HG02981 (cell line): ENCODE measurements around the gene PCOLCE2.
"Not testable (repeated sequence)": the region's sequence is repeated elsewhere in the genome, so short reads cannot be mapped to it uniquely, and the experiment has no call there.

Experiments used
- ATAC-seq: cut with Tn5 transposase; IDR thresholded peaks from one replicate; pipeline ENCODE4 v1.9.1; 2021; ENCODE audit warnings: mild to moderate bottlenecking, moderate library complexity; ENCODE audit not compliant: unreplicated experiment

The PCOLCE2 gene

DNA sequence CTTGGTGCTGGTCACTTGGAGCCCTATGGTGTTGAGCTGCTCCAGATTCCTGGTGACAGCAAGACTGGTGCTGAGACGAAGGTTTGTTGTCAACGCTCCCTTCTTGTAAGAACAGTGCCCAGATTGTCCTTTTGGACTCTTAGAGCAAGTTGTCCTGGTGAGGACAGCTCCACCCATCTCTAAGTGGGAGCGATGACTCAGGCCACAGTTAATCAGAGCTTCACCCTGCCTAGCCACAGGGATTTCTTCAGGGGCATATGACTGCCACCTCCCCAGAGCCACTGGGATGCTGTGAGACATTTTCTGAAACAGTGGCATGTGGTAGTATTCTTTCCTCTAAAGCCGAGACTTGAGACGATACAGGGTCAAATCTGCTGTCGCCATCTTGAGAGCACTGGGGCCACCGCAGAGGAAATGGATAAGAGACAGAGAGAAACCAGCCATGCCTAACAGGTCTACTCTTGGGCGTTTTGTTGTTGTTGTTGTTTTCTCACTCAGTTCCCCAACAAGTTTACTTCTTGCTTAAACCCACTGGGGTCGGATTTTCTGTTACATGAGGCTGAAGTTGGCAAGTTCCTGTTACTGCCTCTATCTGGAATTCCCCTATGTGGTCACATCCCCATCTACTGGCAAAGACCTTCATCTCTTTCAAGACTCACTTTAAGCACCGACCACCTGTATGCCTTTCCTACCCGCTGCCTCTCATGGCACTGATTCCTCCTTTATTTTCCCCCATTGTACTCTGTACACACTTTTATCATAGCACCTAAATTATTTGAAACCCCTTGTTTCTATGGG lies 16.0 kb upstream of the PCOLCE2 start:
- ATAC-seq, result no peak

- no peak for ATAC-seq
These were observed 13.5 kb upstream of the PCOLCE2 start for GRCh38 chr3:142902356-142902755.

- ATAC-seq, result no peak
These were observed 9.7 kb upstream of the PCOLCE2 start for GRCh38 chr3:142898346-142899213.

- ATAC-seq, result no peak
These were observed 8.9 kb upstream of the PCOLCE2 start for GRCh38 chr3:142897807-142898206.

DNA sequence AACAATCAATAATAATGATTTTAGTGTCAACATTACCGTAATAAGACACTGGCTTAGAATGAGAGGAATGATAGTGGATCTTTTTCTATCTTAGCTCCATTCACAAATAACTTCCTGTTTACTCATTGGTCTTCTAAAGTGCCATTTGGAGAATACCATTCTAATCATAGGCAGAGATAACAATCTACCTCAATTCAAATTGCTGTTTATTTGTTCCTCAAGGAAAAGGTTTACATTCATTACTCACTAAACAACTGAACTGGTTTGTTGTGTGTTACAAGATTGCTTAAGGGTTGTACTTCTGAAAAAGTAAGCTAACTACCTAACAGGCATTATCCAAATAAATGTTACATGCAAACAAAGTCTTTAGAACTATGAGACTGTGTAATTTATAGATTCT lies 8.1 kb upstream of the PCOLCE2 start:
- ATAC-seq, result no peak

- no peak for ATAC-seq
These were observed 7.4 kb upstream of the PCOLCE2 start for GRCh38 chr3:142896201-142896755.

GRCh38 chr3:142894493-142894892 lies 5.6 kb upstream of the PCOLCE2 start:
- ATAC-seq, result no peak

- ATAC-seq, result no peak
These were observed 3.8 kb upstream of the PCOLCE2 start for GRCh38 chr3:142892714-142893113.

- ATAC-seq, result no peak
These were observed 1.7 kb upstream of the PCOLCE2 start for GRCh38 chr3:142890592-142890991.

- ATAC-seq, result no peak
These were observed 530 bp upstream of the PCOLCE2 start for GRCh38 chr3:142889212-142890014.

DNA sequence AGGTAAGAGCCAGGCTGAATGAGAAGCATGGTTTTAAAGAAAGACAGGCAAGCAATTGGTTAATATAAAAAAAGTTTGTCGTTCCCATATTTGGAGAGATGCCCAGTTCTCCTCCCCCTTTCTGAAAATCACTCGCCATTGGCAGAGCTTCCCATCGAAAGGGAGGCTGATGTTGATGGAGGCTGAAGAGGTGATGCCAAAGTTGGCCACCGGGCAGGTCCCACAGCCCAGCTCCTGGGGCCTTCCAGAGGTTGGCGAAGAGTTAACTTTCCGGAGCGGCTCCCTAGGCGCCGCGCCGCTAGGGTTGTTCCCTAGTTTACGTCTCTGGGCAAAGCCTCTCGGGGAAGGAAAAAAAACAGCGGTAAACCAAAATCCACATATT lies 793 bp downstream of the PCOLCE2 start:
- ATAC-seq, result no peak

- ATAC-seq, result no peak
These were observed 1.9 kb downstream of the PCOLCE2 start for GRCh38 chr3:142886940-142887339.

GRCh38 chr3:142886021-142886420 lies 2.9 kb downstream of the PCOLCE2 start:
- ATAC-seq, result no peak

DNA sequence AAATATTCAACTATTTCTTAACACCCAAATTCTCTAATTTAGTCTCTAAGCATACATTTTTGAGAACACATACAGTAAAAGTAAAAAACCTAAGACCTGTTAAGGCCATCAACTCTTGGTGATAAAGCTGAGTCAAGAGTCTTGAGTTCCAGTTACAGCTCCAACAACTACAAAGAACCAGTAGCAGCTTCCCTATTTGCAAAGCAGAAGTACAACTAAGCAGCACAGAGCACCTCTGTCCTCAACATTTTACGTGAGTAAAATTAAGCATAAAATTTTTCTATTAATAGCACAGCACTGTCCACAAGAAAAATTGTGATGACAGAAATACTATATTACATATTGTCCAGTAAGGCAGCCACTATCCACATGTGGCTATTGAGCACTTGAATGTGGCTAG lies 4.4 kb downstream of the PCOLCE2 start:
- ATAC-seq, result no peak

GRCh38 chr3:142883534-142883933 lies 5.3 kb downstream of the PCOLCE2 start:
- ATAC-seq, result not testable (repeated sequence)

DNA sequence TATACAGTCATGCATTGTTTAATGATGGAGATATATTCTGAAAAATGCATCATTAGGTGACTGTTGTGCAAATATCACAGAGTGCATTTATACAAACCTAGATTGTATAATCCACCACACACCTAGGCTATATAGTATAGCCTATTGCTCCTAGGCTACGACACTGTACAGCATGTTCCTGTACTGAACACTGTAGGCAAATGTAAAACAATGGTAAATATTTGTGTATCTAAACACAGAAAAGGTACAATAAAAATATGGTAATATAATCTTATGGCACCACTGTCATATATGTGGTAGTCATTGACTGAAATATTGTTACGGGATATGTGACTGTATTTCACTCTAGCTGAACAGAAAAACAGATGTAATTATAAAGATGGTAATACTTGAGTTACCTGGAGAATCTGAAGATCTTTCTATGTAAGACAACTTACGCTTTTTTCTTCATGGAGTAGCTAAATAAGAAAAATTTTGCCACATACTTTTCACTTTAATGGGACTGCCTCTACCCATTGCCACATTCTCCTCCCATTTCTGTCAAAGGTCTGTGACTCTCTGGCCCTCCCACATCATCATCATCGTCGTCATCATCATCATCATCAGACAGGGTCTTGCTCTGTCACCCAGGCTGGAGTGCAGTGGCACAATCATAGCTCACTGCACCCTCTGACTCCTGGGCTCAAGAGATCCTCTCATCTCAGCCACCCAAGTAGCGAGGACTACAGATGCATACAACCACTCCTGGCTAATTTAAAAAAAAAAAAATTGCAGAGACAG lies 7.2 kb downstream of the PCOLCE2 start:
- ATAC-seq, result no peak

DNA sequence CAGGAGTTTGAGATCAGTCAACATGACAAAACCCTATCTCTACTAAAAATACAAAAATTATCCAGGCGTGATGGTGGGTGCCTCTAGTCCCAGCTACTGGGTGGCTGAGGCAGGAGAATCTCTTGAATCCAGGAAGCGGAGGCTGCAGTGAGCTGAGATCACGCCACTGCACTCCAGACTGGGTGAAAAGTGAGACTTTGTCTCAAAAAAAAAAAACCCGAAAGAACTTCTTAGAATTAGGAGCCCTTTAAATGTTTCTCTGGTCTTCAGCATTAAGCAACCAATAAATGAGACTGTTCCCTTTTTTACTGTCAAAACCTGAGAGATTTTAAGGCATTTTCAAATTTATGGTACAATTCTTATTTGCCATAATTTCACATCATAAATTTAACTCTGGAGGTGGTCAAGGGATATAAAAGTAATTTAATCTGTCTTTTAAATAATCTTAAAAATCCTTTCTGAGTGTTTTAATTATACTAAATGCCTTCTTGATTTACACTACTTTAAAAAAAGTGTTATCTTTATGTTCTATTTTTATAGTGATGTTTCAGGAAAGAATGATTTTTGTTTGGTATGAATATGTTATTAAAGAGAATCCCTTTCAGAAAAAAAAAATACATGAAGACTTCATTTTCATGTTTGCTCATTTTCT lies 10.1 kb downstream of the PCOLCE2 start:
- no peak for ATAC-seq

DNA sequence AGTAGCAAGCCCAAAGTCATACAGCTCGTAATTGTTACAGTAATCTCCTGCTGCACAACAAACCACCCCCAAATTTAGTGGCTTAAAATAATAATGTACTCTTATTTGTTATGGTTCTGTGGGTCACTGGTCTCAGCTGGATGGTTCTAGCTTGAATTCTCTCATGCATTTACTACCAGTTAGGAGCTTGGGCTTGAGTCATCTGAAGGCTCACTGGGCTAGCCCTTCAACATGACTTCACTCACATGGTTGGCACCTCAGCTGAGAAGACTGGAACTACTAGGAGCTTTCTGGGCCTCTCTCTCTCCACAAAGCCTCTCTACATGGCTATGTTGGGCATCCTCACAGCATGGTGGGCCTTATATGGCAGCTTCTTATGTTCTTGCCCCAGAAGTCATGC lies 12.5 kb downstream of the PCOLCE2 start:
- ATAC-seq, result no peak

DNA sequence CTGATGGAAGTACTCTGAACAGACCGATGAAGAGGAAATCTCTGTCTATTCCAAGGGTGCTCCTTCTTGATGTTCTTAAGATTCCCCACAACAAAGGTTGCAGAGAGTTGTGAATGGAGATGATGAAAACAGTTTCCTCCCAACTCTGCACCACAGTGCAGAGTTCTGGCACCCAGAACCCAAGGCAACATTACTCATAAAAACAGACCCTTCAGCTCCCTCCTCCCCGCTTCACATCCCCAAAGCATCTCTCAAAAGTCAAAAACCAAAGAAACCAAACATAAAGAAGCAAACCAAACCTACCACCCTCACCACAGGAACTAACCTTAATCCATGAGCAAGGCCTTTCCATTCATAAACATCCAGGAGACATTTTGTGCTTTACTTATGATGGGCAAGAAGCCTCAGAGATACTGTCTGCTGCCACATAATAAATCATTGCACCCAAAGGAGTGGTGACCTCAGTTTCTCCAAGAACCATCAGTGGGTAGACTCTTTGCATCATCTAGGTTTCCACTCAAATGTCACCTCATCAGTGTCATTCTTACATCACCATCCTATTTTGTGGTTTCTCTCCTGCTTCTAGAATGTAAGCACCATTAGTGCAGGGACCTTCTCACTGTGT lies 13.2 kb downstream of the PCOLCE2 start:
- ATAC-seq, result no peak
